Urothelium cell line (cell line): ENCODE results near the gene FBXO38.
"Not testable (repeated sequence)": the region's sequence is repeated elsewhere in the genome, so short reads cannot be mapped to it uniquely, and the experiment has no call there.

Experiments
- DNase-seq: peaks from one replicate; pipeline ENCODE4 v3.0.0; 2011; ENCODE audit warnings: low spot score, mixed read lengths
- FAIRE-seq: peaks from 2 replicates; lab custom pipeline; 2011; peaks lifted over from hg19 to GRCh38; lab: Jason Lieb, UNC

The FBXO38 gene

GRCh38 chr5:148468746-148469145 is 85.0 kb downstream of the FBXO38 start:
- not testable (repeated sequence) for DNase-seq, FAIRE-seq

DNA sequence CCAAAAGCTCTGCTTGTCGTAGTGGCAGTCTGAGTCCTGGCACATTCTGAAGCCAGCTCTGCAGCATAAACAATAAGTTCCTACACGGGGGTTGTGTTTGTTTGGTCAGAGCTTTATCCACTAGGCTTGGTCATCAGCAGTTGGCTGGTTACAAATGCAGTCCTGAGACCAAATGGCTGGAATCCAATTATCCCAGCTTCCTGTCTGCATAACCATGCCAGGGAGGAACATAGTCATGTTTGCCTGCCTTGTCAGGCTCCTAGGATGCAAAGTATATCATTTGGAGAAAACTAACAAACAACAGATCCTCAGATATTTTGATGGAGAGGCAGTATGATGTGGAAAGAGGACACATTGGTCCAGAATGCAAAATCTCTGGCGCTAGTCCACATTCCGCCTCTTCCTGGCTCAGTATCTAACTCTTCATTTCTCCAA is 85.8 kb downstream of the FBXO38 start:
- no peak for DNase-seq
- FAIRE-seq: no peak

- FAIRE-seq: no peak
- DNase-seq: no peak
Measured at GRCh38 chr5:148471379-148471778, 87.6 kb downstream of the FBXO38 start.

DNA sequence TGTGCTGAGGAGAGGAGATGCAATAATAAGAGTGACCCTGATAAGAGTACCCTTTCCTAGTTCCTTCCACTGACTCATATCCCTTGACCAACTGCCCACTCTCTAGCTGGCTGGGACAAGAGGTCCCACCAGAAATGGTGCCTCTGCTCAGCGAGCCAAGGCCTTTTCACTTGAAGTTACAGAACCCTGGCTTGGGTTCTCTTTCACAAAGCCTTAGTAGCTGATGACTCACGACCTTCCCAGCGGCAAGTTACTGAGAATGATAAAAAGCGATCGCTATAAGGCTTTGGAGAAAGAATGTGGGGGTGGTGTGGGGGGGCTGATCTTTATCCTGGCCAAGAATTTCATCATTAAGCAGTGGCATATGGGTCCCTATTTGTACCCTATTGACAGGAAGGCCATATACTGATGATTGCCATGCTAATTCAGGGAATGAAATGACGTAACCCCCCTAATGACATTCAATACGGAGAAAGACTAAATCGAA is 90.3 kb downstream of the FBXO38 start:
- DNase-seq (peak; percentile 22), FAIRE-seq (no peak)

- no peak for FAIRE-seq
Measured at GRCh38 chr5:148476302-148476701, 92.5 kb downstream of the FBXO38 start.

DNA sequence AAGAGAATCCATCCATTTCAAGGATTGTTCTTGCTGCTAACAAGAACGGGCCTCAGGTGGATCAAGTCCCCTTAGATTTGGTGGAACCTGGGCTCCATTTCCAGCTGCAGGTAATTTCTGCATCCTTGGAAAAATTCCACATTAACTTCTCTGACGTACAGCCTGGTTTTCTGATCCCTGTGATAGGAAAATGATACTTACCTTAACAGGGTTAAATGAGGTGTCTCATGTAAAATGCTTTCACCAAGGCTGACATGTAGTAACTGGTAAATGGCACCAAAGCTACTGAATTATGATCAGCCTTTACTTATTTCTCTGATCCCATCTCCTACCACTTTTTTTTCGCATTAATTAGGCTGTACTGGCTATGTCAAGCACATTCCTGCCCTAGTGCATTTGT is 93.7 kb downstream of the FBXO38 start:
- no peak for FAIRE-seq

More at GRCh38 chr5:148476302-148476701, 92.5 kb downstream of the FBXO38 start:
- DNase-seq: no peak

DNA sequence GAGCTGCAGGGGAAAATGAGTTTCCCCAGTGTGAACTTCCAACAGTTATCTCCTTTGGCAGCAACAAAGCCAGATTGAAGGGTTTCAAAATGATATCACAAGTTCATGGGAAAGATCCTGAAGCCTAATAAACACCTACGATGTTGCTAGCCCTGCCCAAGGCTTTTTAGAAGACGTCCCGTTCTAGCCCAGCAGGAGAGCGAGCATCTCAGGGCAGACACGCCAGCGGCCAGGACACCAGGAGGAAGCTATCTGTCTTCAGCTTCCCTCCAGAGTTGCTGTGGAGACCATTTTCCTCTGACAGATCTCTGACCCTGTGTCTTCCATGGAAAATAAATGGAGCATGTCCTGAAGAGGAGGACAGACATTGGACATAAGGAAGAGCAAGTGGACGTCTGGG is 98.4 kb downstream of the FBXO38 start:
- peak; percentile 44 for FAIRE-seq
- DNase-seq: no peak

More for the DNA sequence above, 93.7 kb downstream of the FBXO38 start:
- no peak for DNase-seq

DNA sequence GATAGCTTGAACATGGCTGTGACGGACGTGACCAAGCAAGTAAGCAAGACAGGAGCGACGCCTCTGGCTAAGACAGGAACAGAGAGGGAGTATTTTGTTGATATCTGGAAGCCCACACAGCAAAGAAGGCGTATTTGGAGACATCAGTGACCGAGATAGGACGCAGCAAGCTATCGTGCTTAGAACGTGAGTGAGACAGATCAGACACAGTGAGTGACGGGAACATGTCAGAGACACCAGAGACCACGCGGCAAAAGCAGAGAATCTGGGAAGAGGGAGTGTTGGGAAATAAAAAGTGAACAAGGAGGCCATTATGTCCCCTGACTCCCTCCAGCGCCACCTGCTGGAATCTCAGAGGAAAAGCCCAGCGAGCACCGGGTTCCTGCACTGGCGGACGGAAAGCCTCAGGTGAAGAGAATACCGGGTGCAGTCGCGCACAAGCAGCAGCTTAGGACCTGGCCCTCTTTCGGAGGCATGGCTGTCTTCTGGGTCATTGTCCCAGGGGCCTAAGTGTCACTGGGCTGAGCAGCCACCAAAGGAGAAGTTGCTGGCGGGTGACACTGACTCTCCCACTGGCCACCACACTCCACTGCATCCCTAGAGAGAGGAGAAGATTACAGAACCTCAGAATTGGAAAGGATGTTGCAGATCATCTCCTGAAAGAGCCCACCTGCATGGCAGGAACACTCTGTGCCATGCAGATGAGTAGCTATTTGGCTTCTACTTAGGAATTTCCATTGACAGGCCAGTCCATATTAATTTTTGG is 99.1 kb downstream of the FBXO38 start:
- DNase-seq (peak; percentile 53), FAIRE-seq (no peak)

DNA sequence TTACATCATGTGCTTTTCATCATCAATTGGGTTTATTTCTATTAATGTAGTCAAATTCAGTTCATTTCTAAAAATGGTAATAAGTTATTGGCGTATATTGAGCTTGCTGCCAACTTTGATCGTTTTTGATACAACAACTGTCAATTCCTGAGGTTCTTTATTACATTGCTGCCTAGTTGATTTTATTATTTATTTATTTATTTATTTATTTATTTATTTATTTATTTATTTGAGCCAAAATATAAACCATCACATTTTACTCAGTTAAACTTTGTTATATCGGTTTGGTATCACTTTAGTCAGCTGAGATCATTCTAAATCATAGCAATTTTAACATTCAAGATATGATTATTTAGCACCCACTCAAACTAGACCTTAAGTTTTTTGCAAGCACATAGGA is 100.0 kb downstream of the FBXO38 start:
- FAIRE-seq: no peak
- DNase-seq: no peak

DNA sequence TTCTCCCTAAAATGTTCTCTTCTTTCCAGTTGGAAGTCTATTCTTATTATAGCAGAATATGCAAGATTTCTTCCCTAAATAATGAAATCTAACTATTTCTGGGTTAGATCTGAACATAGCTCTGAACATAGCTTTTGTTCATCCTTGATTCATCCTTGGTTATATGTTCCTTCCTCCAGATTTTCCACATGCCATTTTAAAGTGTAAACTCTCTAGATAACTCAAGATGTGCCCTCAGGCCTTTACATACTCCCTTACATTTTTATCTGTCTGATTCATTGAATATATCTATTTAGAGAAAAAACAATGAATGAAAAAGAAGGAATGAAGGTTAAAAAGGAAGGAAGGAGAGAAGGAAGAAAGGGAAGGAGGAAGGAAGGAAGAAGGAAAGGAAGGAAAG is 100.9 kb downstream of the FBXO38 start:
- FAIRE-seq (no peak), DNase-seq (no peak)

- FAIRE-seq (no peak), DNase-seq (no peak)
Measured at GRCh38 chr5:148486456-148486855, 102.7 kb downstream of the FBXO38 start.

- FAIRE-seq (no peak), DNase-seq (no peak)
Measured at GRCh38 chr5:148488757-148489156, 105.0 kb downstream of the FBXO38 start.

DNA sequence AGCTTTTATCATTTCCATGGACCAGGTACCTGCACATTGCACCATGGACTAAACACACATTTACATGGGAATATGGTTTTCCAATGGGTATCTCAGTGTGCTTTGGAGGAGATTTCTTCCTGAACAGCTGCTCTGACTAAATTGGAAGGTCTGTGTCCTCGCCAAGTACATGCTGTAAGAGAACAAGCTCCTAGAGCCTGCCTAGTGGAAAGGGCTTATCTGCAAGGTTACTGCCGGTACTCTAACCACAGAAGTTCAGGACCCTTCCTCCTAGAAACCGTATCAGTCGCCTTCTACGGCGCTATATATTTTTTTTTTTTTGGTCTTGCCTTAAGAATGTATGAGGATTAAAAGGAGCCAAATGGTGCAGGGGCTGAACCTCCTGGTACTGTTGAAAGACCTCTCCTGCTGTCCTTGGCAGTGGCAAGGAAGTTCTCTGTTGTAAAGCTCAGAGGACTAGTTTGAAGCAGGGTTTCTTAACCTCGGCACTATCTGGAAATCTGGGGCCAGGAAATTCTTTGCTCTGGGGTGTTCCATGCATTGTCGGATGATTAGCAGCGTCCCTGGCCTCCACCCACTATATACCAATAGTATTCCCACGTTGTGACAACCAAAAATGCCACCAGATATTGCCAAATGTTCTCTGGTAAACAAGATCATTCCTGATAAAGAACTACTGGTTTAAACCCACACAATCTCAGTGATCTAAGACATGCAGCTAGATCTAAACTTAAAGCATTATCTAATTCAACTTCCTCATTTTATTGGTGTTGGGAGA is 107.4 kb downstream of the FBXO38 start:
- DNase-seq: no peak
- FAIRE-seq: no peak

DNA sequence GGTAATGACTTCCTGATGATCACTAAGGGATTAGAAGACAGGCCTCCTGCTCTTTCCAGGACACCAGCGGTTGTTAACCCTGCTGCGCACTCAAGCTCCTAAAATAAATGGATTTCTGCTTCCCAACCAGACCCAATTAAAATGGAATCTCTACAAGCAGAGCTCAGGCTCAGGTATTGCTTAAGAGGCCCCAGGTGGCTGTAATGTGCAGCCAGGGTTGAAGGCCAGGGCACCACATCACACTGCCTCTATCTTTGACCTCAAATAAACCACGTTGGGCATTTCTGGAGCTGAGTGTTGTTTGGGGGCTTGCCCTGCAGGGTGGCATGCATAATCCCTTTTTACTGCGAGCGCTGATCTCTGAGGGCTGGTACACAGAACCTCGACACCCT is 108.0 kb downstream of the FBXO38 start:
- no peak for DNase-seq
- FAIRE-seq: no peak

DNA sequence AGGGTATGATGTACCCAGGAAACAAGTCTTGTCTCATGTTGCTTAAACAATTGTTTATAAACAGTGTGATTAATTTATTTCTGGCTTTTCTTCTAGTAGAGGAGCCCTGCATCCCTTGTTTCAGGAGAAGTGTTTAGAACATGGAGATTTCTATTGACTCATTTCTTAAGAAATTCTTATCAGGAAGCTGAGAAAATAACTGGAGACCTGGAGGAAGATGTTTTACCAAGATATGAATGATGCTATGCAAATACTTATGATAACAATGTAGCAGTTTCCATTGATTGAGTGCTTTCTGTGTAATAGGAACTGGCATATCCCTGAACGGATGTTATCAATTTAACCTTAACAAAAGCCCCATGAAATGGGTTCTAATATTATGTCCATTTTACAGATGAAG is 108.6 kb downstream of the FBXO38 start:
- FAIRE-seq (no peak), DNase-seq (no peak)
